Measurements from ENCODE around the gene ASB6. TPM values are rescaled to one million over a fixed set of nuclear protein-coding genes. Genes with fewer than 3 reads are reported as not detected.

Gene ASB6
- total RNA-seq, 2 experiments from 2014 or later, result 24.1 to 26.6 TPM

- Mint-ChIP-seq H3K36me3 (ENCODE audit: low read depth) (peaks cover 10% of the 10 kb centered on the region), H3K4me1 (peaks cover 60% of the 10 kb centered on the region), H3K4me3 (peak overlapping the region; percentile 88), H3K9me3 (no peaks in the 10 kb centered on the region), H3K27me3 (no peaks in the 10 kb centered on the region), H3K27ac (peak overlapping the region; percentile 99)
- POLR2A ChIA-PET, result interaction anchor here (0.7 kb wide), 1 partner anchor 521 kb away, joined by 3 read pairs; no protein-coding TSS in a partner anchor
- CTCF ChIA-PET, result interaction anchor here (0.6 to 5.1 kb wide), 9 partner anchors 13 to 1274 kb away, joined by 3 to 45 read pairs (median 5); no protein-coding TSS in a partner anchor
- peak; percentile 46 for DNase-seq
These were observed 15.2 kb downstream of the ASB6 start for GRCh38 chr9:129626625-129627284.

- H3K4me3 Mint-ChIP-seq, result peak within 1 kb of the TSS; percentile 88
- CTCF ChIA-PET, result interaction anchor here (0.6 to 5.1 kb wide), 19 partner anchors 12 to 1487 kb away, joined by 3 to 45 read pairs (median 5); no protein-coding TSS in a partner anchor
- peak within 1 kb of the TSS; percentile 99 for H3K27ac Mint-ChIP-seq
- H3K9me3 Mint-ChIP-seq, result no peaks in the 10 kb centered on the region
- peaks cover 5% of the 10 kb centered on the region for H3K27me3 Mint-ChIP-seq
- POLR2A ChIA-PET, result interaction anchor here (0.7 to 0.9 kb wide), 5 partner anchors 10 to 520 kb away, joined by 3 to 4 read pairs (median 3); no protein-coding TSS in a partner anchor
- peak; percentile 88 for DNase-seq
- peaks cover 54% of the 10 kb centered on the region for H3K4me1 Mint-ChIP-seq
- H3K36me3 Mint-ChIP-seq (ENCODE audit: low read depth), result peaks cover 10% of the 10 kb centered on the region
These were observed 15.8 kb downstream of the ASB6 start, which contains the start of gene NTMT1 for GRCh38 chr9:129626079-129626624. Gene NTMT1, plus strand, starts transcription at chr9:129626163. Its CDS starts 6,541 bp downstream, at chr9:129632704.

DNA sequence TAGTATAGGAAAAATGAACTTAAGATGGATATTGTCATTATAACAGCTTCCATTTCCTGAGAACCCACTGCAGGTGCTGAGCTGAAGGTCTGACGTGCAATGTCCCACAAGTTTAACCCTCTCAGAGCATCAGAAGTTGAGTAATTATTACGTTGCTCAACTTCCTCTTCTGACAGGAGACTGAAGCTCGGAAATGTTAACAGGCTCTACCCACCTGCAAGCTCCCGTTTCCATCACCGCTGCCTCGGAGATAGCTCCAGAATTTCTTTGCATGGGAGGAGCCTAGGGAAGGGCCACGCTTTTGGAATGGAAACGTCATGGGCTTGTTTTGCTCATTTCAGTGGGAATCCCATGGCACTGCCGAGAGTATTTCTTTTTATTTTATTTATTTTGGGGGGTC, 17.0 kb downstream of the ASB6 start:
- CTCF ChIA-PET, result interaction anchor here (0.6 to 5.1 kb wide), 27 partner anchors 8 to 952 kb away, joined by 3 to 45 read pairs (median 4); partner anchors contain the start of genes ASB6 and IER5L
- H3K9me3 Mint-ChIP-seq, result no peaks in the 10 kb centered on the region

GRCh38 chr9:129624168-129624759, 17.7 kb downstream of the ASB6 start:
- Mint-ChIP-seq H3K4me3 (peak overlapping the region; percentile 54), H3K36me3 (ENCODE audit: low read depth) (peaks cover 10% of the 10 kb centered on the region), H3K27me3 (peaks cover 15% of the 10 kb centered on the region), H3K4me1 (peaks cover 41% of the 10 kb centered on the region), H3K9me3 (no peaks in the 10 kb centered on the region), H3K27ac (peak overlapping the region; percentile 99)
- ChIA-PET POLR2A (interaction anchor here (0.7 to 1.4 kb wide), 2 partner anchors 484 to 497 kb away, joined by 3 to 4 read pairs; no protein-coding TSS in a partner anchor), CTCF (interaction anchor here (0.6 to 5.1 kb wide), 30 partner anchors 8 to 952 kb away, joined by 3 to 45 read pairs (median 4); partner anchors contain the start of genes ASB6 and IER5L)
- peak; percentile 76 for DNase-seq

More for the DNA sequence above, 17.0 kb downstream of the ASB6 start:
- POLR2A ChIA-PET, result interaction anchor here (0.7 to 1.4 kb wide), 2 partner anchors 485 to 498 kb away, joined by 3 to 4 read pairs; no protein-coding TSS in a partner anchor
- DNase-seq, result peak; percentile 38
- peaks cover 10% of the 10 kb centered on the region for H3K36me3 Mint-ChIP-seq (ENCODE audit: low read depth)
- peak overlapping the region; percentile 99 for H3K27ac Mint-ChIP-seq
- H3K4me3 Mint-ChIP-seq, result peak overlapping the region; percentile 88
- H3K4me1 Mint-ChIP-seq, result peaks cover 42% of the 10 kb centered on the region
- peaks cover 10% of the 10 kb centered on the region for H3K27me3 Mint-ChIP-seq

DNA sequence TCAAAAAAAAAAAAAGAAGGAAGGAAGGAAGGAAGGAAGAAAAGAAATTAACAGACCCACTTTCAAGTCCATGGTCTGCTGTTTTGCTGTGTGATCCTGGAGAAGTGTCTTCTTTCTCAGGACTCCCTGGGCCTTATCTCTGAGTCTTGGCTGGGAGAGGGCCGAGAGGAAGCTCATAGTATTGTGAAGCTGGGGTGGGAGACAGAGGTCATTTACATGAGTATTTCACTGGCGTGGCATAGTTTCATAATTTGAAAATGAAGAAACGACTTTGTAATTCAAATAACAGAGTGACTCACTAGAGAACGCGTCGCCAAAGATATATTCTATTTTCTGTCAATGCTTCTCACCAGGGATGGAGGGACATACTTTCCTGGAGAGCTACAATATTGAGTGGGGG, 18.6 kb downstream of the ASB6 start:
- Mint-ChIP-seq H3K27ac (no peak overlapping the region), H3K4me1 (peaks cover 33% of the 10 kb centered on the region), H3K4me3 (no peak overlapping the region), H3K9me3 (no peaks in the 10 kb centered on the region), H3K36me3 (ENCODE audit: low read depth) (peaks cover 11% of the 10 kb centered on the region), H3K27me3 (peaks cover 21% of the 10 kb centered on the region)
- DNase-seq, result no peak
- ChIA-PET POLR2A (no interaction called here), CTCF (interaction anchor here (0.5 to 5.1 kb wide), 11 partner anchors 12 to 492 kb away, joined by 3 to 45 read pairs (median 10); partner anchors contain the start of gene ASB6)

- H3K27me3 Mint-ChIP-seq, result peaks cover 30% of the 10 kb centered on the region
- H3K36me3 Mint-ChIP-seq (ENCODE audit: low read depth), result peaks cover 1% of the 10 kb centered on the region
- H3K9me3 Mint-ChIP-seq, result no peaks in the 10 kb centered on the region
- peaks cover 18% of the 10 kb centered on the region for H3K4me1 Mint-ChIP-seq
- H3K4me3 Mint-ChIP-seq, result no peak within 1 kb of the TSS
- ChIA-PET POLR2A (no interaction called here), CTCF (interaction anchor here (1.4 to 3.5 kb wide), 5 partner anchors 10 to 489 kb away, joined by 3 to 17 read pairs (median 7); partner anchors contain the start of gene ASB6)
- DNase-seq, result no peak
- no peak within 1 kb of the TSS for H3K27ac Mint-ChIP-seq
These were observed 21.2 kb downstream of the ASB6 start, which contains the start of gene C9orf50 for GRCh38 chr9:129620669-129621295. Gene C9orf50, minus strand, starts transcription at chr9:129621101. Its CDS starts 527 bp downstream, at chr9:129620574.

- no peak for DNase-seq
- Mint-ChIP-seq H3K4me1 (peaks cover 13% of the 10 kb centered on the region), H3K9me3 (no peaks in the 10 kb centered on the region), H3K27me3 (peaks cover 32% of the 10 kb centered on the region), H3K27ac (no peak overlapping the region), H3K36me3 (ENCODE audit: low read depth) (peaks cover 1% of the 10 kb centered on the region), H3K4me3 (no peak overlapping the region)
- ChIA-PET POLR2A (no interaction called here), CTCF (interaction anchor here (0.6 to 3.5 kb wide), 6 partner anchors 9 to 488 kb away, joined by 3 to 17 read pairs (median 6); partner anchors contain the start of gene ASB6)
These were observed 21.9 kb downstream of the ASB6 start for GRCh38 chr9:129619787-129620668.

DNA sequence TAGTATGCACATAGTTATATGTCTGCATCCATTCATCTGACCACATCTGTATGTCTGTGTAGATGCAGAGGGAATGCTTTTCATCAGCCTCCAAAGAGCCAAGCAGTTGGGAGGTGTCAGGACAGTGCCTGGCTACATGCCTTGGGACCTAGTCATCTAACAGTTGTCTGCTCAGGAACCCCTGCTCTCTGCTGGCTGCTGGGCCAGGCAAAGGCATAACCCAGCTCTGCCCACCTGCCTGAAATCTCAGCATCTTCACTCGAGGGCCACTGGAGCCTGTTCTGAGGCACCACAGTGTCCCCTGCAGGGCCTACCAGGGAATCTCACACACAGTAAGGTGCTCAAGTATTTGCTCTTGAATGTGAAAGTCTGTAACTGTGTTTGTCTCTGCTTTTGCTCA, 24.8 kb downstream of the ASB6 start:
- ChIA-PET CTCF (interaction anchor here (0.6 to 1.3 kb wide), 4 partner anchors 8 to 486 kb away, joined by 3 to 5 read pairs (median 3); no protein-coding TSS in a partner anchor), POLR2A (no interaction called here)
- H3K4me3 Mint-ChIP-seq, result no peak overlapping the region
- peaks cover 1% of the 10 kb centered on the region for H3K36me3 Mint-ChIP-seq (ENCODE audit: low read depth)
- H3K27me3 Mint-ChIP-seq, result peaks cover 32% of the 10 kb centered on the region
- no peak for DNase-seq
- no peaks in the 10 kb centered on the region for H3K9me3 Mint-ChIP-seq
- H3K4me1 Mint-ChIP-seq, result peaks cover 2% of the 10 kb centered on the region
- H3K27ac Mint-ChIP-seq, result no peak overlapping the region

- ChIA-PET POLR2A (interaction anchor here (0.6 kb wide), 1 partner anchor 10 kb away, joined by 3 read pairs; the partner anchor contains the start of gene NTMT1), CTCF (interaction anchor here (1.3 to 2.1 kb wide), 2 partner anchors 484 kb away, joined by 3 to 6 read pairs; no protein-coding TSS in a partner anchor)
- Mint-ChIP-seq H3K9me3 (no peaks in the 10 kb centered on the region), H3K36me3 (ENCODE audit: low read depth) (peaks cover 1% of the 10 kb centered on the region), H3K27me3 (peaks cover 22% of the 10 kb centered on the region), H3K27ac (no peak overlapping the region), H3K4me1 (peaks cover 9% of the 10 kb centered on the region), H3K4me3 (no peak overlapping the region)
- DNase-seq, result no peak
These were observed 26.3 kb downstream of the ASB6 start for GRCh38 chr9:129615407-129616285.

GRCh38 chr9:129614932-129615331, 27.0 kb downstream of the ASB6 start:
- no peaks in the 10 kb centered on the region for H3K9me3 Mint-ChIP-seq
- H3K36me3 Mint-ChIP-seq (ENCODE audit: low read depth), result peaks cover 1% of the 10 kb centered on the region
- ChIA-PET CTCF (interaction anchor here (1.4 to 2.1 kb wide), 3 partner anchors 10 to 483 kb away, joined by 5 to 9 read pairs (median 6); partner anchors contain the start of gene NTMT1), POLR2A (no interaction called here)
- no peak overlapping the region for H3K4me3 Mint-ChIP-seq
- no peak overlapping the region for H3K27ac Mint-ChIP-seq
- peaks cover 9% of the 10 kb centered on the region for H3K4me1 Mint-ChIP-seq
- no peak for DNase-seq
- peaks cover 22% of the 10 kb centered on the region for H3K27me3 Mint-ChIP-seq

Data from activated CD4-positive, alpha-beta T cell treated with anti-CD3 and anti-CD28 coated beads, Interleukin-2, amount 10 ng/mL, durations not matched to agents 7 days and 5 days (primary cell).